Stimulated activated CD4-positive, alpha-beta T cell treated with anti-CD3 and anti-CD28 coated beads, Interleukin-2, amount 100 ng/mL, for 48 hours (primary cell): ENCODE measurements around the gene TNPO2.
"Not testable (repeated sequence)": the region's sequence is repeated elsewhere in the genome, so short reads cannot be mapped to it uniquely, and the experiment has no call there.

ENCODE experiments used
- DNase-seq, 2 donors: peaks; one replicate each; pipeline ENCODE4 v3.0.0-alpha.2; 2020

The TNPO2 gene

GRCh38 chr19:12736995-12737834 lies 13.5 kb upstream of the TNPO2 start, which contains the start of gene GET3:
GET3 (plus strand) TSS chr19:12737497; CDS start chr19:12737506, 9 bp downstream.
- peak; percentile 70 to 72 for DNase-seq

GRCh38 chr19:12733369-12734214 lies 9.9 kb upstream of the TNPO2 start:
- DNase-seq, result peak; percentile 36 to 48

GRCh38 chr19:12731337-12731736 lies 7.6 kb upstream of the TNPO2 start:
- DNase-seq, result no peak

- DNase-seq, result no peak
Measured at GRCh38 chr19:12730064-12730463, 6.3 kb upstream of the TNPO2 start.

- no peak for DNase-seq
Measured at GRCh38 chr19:12727745-12728433, 4.2 kb upstream of the TNPO2 start.

- DNase-seq, result no peak
Measured at GRCh38 chr19:12726988-12727316, 3.2 kb upstream of the TNPO2 start.

- not testable (repeated sequence) for DNase-seq
Measured at GRCh38 chr19:12725612-12726011, 1.9 kb upstream of the TNPO2 start.

- no peak for DNase-seq
Measured at GRCh38 chr19:12723381-12723640, 421 bp downstream of the TNPO2 start.

GRCh38 chr19:12722566-12723380 lies 959 bp downstream of the TNPO2 start:
- DNase-seq, result peak; percentile 83 to 85

GRCh38 chr19:12721656-12722565 lies 1.8 kb downstream of the TNPO2 start:
- peak; percentile 41 to 45 for DNase-seq

- no peak for DNase-seq
Measured at GRCh38 chr19:12720851-12721655, 2.7 kb downstream of the TNPO2 start.

GRCh38 chr19:12720296-12720695 lies 3.4 kb downstream of the TNPO2 start:
- DNase-seq, result no peak

- no peak for DNase-seq
Measured at GRCh38 chr19:12715929-12716328, 7.8 kb downstream of the TNPO2 start.

GRCh38 chr19:12715102-12715501 lies 8.6 kb downstream of the TNPO2 start:
- no peak for DNase-seq

GRCh38 chr19:12713304-12713703 lies 10.4 kb downstream of the TNPO2 start:
- not testable (repeated sequence) for DNase-seq

GRCh38 chr19:12712077-12712476 lies 11.7 kb downstream of the TNPO2 start:
- DNase-seq, result not testable (repeated sequence)

GRCh38 chr19:12711187-12711586 lies 12.5 kb downstream of the TNPO2 start:
- no peak for DNase-seq

GRCh38 chr19:12708641-12709040 lies 15.1 kb downstream of the TNPO2 start:
- no peak for DNase-seq

- DNase-seq, result no peak
Measured at GRCh38 chr19:12706332-12706718, 17.4 kb downstream of the TNPO2 start.

- DNase-seq, result no peak
Measured at GRCh38 chr19:12705654-12706331, 17.9 kb downstream of the TNPO2 start.
